CD4-positive, alpha-beta T cell treated with Interleukin-2 at 100 ng/mL for 4 hours (primary cell): ENCODE measurements around the gene LILRA5.
"Not testable (repeated sequence)": the region's sequence is repeated elsewhere in the genome, so short reads cannot be mapped to it uniquely, and the experiment has no call there.

ENCODE experiments used
- DNase-seq: peaks from one replicate; pipeline ENCODE4 v3.0.0-alpha.2; 2020; ENCODE audit warnings: low spot score

Gene LILRA5

GRCh38 chr19:54273821-54274220, 39.1 kb downstream of the LILRA5 start:
- DNase-seq, result no peak

- DNase-seq, result not testable (repeated sequence)
Measured at GRCh38 chr19:54272181-54272580, 40.8 kb downstream of the LILRA5 start.

DNA sequence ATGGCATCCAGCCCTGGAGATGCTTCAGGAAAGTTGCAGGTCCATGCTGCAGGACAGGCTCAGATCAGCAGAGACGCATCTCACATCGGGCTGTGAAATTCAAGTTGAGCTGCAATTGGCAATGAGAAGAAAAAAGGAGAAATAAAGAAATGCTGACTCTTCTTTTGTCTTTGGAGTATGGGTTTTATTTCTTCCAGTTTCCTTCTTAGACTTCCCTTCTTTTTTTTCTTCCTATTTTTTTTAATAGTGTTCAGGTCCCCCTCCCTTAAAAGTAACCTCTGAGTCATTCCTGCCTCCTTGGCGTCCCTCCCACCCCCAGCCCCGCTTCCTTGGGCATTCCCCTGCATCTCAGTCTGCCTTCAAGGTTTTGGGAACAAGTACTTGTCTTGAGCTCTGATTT, 41.4 kb downstream of the LILRA5 start:
- DNase-seq, result not testable (repeated sequence)

DNA sequence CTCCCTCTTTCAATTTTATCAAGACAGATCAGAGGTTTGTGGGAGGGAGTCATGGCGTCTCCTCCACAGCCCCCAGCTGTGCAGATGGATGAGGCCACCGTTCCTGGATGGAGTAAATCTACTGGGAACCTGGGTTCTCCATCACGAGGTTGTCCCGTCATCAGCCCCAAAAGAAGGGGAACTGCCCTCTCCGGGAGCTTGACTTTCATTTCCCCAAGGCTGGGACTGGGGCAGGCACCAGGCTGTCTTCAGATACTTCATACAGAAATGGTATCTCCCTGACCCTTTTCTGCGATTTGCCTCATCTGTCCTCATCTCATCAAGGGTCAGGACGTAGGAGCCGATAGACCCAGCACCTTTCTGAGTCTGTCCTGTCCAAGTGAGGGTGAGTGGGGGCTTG, 41.9 kb downstream of the LILRA5 start:
- DNase-seq, result no peak

DNA sequence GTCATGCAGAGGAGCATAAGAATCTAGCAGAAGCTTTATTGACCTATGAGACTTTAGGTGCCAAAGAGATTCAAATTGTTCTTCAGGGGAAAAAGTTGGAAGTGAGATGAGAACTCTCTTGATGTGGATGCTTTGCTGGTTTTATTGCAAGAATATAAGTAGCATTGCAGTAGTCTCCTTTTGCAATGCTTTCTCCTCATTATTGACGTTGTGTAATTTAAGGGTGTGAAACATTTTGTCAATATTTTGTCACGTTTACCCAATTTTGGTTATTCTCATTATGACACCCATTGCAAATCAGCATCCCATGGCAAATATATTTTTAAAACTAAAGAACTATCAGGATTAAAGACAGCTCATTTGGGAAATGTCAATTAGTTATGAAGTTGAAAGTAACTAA, 44.0 kb downstream of the LILRA5 start:
- DNase-seq, result no peak

GRCh38 chr19:54266133-54266532, 46.8 kb downstream of the LILRA5 start:
- peak; percentile 56 for DNase-seq

- DNase-seq, result no peak
Measured at GRCh38 chr19:54262470-54262869, 50.5 kb downstream of the LILRA5 start.

- no peak for DNase-seq
Measured at GRCh38 chr19:54262066-54262465, 50.9 kb downstream of the LILRA5 start.

DNA sequence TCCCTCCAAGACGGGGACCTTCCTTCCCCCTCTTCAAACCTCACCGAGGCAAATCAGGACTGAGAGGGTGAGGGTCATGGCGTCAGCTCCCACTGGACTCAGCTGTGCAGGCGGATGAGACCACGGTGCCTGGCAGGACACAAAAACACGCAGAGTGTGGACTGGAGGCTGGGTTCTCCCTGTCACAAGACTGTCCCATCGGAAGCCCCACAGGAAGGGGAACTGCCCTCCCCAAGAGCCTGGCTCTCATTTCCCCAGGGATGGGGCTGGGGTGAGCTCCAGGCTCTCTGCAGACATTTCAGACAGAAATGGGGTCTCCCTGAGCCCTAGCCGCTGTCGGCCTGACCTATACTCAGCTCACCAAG, 55.9 kb downstream of the LILRA5 start, which contains the start of gene LILRB5:
Gene LILRB5, minus strand, starts transcription at position 158 of the 365 bp plus-strand sequence. Its CDS starts 80 bp downstream, at position 78.
- DNase-seq, result no peak
